ENCODE results near the gene INO80.

The INO80 gene

DNA sequence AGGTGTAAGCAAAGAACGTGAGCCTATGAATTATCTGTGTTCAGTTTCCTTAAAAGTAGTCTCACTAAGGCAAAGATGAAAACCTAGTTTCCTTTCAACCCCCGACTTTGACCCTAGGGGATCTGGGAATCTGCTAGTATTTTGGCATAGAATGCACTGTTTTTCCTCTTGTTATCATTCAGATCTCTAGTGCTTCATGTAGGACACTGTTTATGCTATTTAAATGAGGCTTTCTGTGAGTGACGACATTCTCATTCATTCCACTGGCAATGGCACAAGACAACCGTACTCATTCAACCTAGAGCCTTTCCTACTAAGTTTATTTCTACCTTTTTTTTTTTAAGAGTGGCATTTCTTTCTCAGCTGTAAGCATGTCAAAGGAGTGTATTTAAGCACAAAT lies 95.8 kb downstream of the INO80 start:
- no peak overlapping the region for H3K9ac ChIP-seq (ENCODE audit: low read length)
- H3K4me3 ChIP-seq (ENCODE audit: low read length) = no peak overlapping the region
- H3K27me3 ChIP-seq (replicated peaks; ENCODE audit: control insufficient read depth, insufficient read depth, low read length) = no peaks in the 10 kb centered on the region
- H3K4me1 ChIP-seq (ENCODE audit: control insufficient read depth, insufficient read depth, low read length) = peaks cover 49% of the 10 kb centered on the region
- DNase-seq (ENCODE audit: low read depth) = no peak
- no peaks in the 10 kb centered on the region for H3K9me3 ChIP-seq (ENCODE audit: control insufficient read depth, low read length)
- H3K36me3 ChIP-seq (ENCODE audit: control insufficient read depth, insufficient read depth, low read length, severe bottlenecking) = peaks cover 44% of the 10 kb centered on the region

DNA sequence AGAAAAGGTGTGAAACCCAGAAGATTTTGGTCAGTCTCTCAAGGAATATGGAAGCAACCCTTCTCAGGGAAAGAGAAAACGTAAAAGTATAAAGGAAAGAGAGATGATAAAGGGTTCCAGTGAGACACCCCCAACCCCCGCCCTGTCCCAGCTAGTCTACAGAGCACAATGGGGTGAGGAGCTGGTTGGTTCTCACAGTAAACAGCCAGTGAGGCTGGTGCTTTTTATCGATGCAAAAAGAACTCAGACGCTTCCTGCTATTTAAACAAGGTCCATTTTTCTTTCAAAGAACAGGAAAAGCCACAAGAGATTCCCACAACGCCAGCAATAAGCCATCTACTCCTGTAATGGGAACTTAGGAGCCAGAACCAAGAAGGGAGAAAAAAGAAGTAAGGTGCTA lies 96.9 kb downstream of the INO80 start:
- peaks cover 55% of the 10 kb centered on the region for H3K36me3 ChIP-seq (ENCODE audit: control insufficient read depth, insufficient read depth, low read length, severe bottlenecking)
- no peaks in the 10 kb centered on the region for H3K27me3 ChIP-seq (replicated peaks; ENCODE audit: control insufficient read depth, insufficient read depth, low read length)
- no peak for DNase-seq (ENCODE audit: low read depth)
- H3K4me1 ChIP-seq (ENCODE audit: control insufficient read depth, insufficient read depth, low read length) = peaks cover 44% of the 10 kb centered on the region
- no peaks in the 10 kb centered on the region for H3K9me3 ChIP-seq (ENCODE audit: control insufficient read depth, low read length)
- no peak overlapping the region for H3K4me3 ChIP-seq (ENCODE audit: low read length)
- H3K9ac ChIP-seq (ENCODE audit: low read length) = no peak overlapping the region

DNA sequence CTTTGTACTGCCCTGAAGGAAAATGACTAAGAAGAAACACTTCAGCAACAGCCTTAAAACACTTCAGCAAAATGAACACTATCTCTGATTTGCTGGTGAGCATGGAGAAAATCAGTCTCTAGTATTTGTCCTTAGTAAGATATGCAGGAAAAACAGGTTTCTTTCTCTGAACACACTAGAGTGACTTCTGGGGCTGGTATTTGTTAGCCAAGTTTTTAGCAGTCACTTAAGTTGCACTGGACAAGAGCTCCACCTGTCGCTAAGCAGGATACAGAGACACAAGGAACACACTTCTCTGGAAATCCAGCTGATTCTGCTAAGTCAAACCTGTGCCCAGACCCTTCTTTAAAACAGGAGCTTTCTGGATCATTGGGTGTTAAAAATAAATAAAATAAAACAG lies 97.5 kb downstream of the INO80 start:
- Histone ChIP-seq H3K27me3 (replicated peaks; ENCODE audit: control insufficient read depth, insufficient read depth, low read length) (no peaks in the 10 kb centered on the region), H3K4me3 (ENCODE audit: low read length) (no peak overlapping the region), H3K4me1 (ENCODE audit: control insufficient read depth, insufficient read depth, low read length) (peaks cover 43% of the 10 kb centered on the region), H3K9ac (ENCODE audit: low read length) (no peak overlapping the region), H3K36me3 (ENCODE audit: control insufficient read depth, insufficient read depth, low read length, severe bottlenecking) (peaks cover 61% of the 10 kb centered on the region), H3K9me3 (ENCODE audit: control insufficient read depth, low read length) (no peaks in the 10 kb centered on the region)
- DNase-seq (ENCODE audit: low read depth) = no peak

DNA sequence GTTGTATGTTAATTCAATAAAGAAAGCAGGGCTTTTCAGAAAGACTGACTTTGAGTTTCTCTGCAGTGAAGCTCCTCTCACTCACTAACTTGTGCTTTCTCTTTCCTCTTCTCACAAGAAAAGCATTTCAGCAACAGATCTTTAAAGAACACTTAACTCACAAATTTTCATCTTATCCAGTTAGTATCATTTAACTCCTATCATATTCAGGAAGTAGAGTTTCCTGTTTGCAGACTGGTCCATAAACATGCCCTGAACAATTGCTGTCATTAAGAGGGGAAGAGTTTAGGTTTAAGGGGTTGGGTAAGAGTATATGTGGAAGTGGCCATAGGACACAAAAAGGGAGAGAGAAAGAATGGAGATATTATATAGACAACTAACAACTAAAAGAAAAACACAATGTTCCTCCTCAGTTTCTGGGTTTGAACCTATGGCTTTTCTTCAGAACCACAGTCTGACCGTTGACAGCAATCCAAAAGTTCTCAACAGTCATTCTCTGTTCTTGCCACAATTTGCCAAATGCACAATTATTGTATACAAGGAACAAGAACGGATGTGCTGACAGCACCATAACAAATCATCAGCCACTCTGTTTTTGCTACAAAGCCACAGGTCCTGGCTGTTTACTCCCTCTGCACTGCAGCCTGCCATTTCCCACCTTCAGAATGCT lies 98.9 kb downstream of the INO80 start:
- no peaks in the 10 kb centered on the region for H3K9me3 ChIP-seq (ENCODE audit: control insufficient read depth, low read length)
- no peak for DNase-seq (ENCODE audit: low read depth)

DNA sequence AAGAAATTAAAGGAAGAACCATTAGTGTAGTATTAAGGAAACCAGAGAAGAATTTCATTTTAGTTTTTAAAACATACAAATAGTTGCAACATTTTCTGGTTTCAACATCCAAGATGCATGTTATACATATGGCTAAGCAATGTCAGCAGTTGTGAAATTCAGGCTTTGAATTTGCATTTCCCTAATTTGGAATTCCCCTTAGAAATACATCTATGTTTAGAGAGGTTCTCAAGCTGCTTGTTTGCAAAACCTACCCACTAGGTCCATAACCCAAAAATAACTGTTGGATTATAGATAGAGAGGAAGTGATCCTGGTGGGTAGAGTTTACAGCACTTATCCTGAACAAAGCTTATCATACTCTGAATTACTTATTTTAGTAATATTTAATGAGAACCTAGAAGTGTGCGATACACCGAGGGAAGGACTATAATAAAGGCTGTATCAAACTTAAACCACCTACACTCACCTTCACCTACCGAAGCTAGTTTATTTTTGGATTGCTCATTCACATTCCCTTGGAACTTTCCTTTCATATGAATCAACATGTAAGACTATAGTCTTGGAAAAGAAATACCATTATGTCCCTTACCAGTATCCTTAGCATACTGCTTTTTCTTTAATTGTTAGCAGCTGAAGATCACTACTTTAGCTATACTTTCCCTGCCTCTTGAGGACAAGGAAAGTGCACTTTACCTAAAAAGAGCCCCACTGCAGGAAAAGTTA lies 102.2 kb downstream of the INO80 start:
- H3K4me1 ChIP-seq (ENCODE audit: control insufficient read depth, insufficient read depth, low read length) = peaks cover 49% of the 10 kb centered on the region
- no peaks in the 10 kb centered on the region for H3K27me3 ChIP-seq (replicated peaks; ENCODE audit: control insufficient read depth, insufficient read depth, low read length)
- H3K9ac ChIP-seq (ENCODE audit: low read length) = no peak overlapping the region
- peak; percentile 94 for DNase-seq (ENCODE audit: low read depth)
- H3K36me3 ChIP-seq (ENCODE audit: control insufficient read depth, insufficient read depth, low read length, severe bottlenecking) = peaks cover 47% of the 10 kb centered on the region
- no peaks in the 10 kb centered on the region for H3K9me3 ChIP-seq (ENCODE audit: control insufficient read depth, low read length)
- no peak overlapping the region for H3K4me3 ChIP-seq (ENCODE audit: low read length)

More for the DNA sequence above, 98.9 kb downstream of the INO80 start:
- Histone ChIP-seq H3K36me3 (ENCODE audit: control insufficient read depth, insufficient read depth, low read length, severe bottlenecking) (peaks cover 65% of the 10 kb centered on the region), H3K4me1 (ENCODE audit: control insufficient read depth, insufficient read depth, low read length) (peaks cover 40% of the 10 kb centered on the region), H3K4me3 (ENCODE audit: low read length) (no peak overlapping the region), H3K27me3 (replicated peaks; ENCODE audit: control insufficient read depth, insufficient read depth, low read length) (no peaks in the 10 kb centered on the region), H3K9ac (ENCODE audit: low read length) (no peak overlapping the region)

DNA sequence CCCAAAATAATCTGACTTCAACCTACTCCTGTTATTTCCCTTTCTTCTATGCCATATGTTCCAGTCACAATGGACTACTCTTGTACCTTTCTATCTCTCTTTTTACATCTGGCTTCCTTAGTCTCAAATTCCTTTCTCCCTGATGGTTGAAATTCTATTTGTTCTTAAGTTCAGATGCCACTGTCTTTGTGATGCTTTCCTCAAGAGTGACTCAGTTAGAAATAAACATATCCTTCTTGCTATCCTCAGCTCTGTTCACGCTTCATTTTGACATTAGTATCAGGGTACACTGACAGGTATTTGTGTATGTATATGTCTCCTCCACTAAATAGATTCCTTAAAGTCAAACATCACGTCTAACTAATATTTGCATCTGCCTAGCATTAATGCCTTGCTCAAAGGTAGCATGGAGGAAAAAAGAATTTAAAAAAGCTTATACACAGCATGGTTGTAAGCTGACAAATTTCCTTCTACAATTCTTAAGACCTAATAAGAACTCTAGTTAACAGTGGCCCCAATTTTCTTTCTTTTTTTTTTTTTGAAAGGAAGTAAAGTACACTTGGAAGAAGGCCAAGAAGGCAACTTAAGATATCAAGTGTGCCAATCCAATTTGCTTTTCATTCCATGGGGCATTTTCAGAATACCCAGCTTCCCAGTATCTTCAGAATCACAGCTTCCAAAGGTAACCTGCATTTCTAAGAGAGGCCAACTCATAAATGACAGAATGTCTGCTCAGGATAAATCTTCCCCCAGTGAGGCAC lies 104.8 kb downstream of the INO80 start:
- Histone ChIP-seq H3K4me1 (ENCODE audit: control insufficient read depth, insufficient read depth, low read length) (peaks cover 25% of the 10 kb centered on the region), H3K27me3 (replicated peaks; ENCODE audit: control insufficient read depth, insufficient read depth, low read length) (no peaks in the 10 kb centered on the region), H3K9me3 (ENCODE audit: control insufficient read depth, low read length) (no peaks in the 10 kb centered on the region), H3K36me3 (ENCODE audit: control insufficient read depth, insufficient read depth, low read length, severe bottlenecking) (peaks cover 52% of the 10 kb centered on the region), H3K4me3 (ENCODE audit: low read length) (no peak overlapping the region), H3K9ac (ENCODE audit: low read length) (no peak overlapping the region)
- DNase-seq (ENCODE audit: low read depth) = peak; percentile 37

DNA sequence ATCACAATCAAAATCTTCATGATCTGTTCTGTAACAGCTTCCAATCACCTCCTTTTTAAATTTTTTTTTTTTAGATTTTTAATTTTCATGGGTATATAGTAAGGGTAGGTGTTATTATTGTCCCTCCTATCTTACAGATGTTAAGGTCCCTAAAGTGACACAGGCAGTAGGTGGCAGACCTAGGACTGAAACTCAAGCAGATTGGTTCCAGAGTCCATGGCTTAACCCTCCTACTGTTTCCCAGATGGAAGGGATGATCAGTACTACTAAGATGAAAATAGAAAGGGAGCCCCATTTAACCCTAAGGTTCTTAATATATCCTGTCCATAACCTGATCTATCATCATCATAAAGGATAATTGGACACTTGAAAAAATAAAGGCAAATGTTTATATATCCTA lies 105.7 kb downstream of the INO80 start:
- Histone ChIP-seq H3K4me1 (ENCODE audit: control insufficient read depth, insufficient read depth, low read length) (peaks cover 25% of the 10 kb centered on the region), H3K9me3 (ENCODE audit: control insufficient read depth, low read length) (no peaks in the 10 kb centered on the region), H3K27me3 (replicated peaks; ENCODE audit: control insufficient read depth, insufficient read depth, low read length) (no peaks in the 10 kb centered on the region), H3K36me3 (ENCODE audit: control insufficient read depth, insufficient read depth, low read length, severe bottlenecking) (peaks cover 45% of the 10 kb centered on the region), H3K9ac (ENCODE audit: low read length) (no peak overlapping the region), H3K4me3 (ENCODE audit: low read length) (no peak overlapping the region)
- DNase-seq (ENCODE audit: low read depth) = no peak

DNA sequence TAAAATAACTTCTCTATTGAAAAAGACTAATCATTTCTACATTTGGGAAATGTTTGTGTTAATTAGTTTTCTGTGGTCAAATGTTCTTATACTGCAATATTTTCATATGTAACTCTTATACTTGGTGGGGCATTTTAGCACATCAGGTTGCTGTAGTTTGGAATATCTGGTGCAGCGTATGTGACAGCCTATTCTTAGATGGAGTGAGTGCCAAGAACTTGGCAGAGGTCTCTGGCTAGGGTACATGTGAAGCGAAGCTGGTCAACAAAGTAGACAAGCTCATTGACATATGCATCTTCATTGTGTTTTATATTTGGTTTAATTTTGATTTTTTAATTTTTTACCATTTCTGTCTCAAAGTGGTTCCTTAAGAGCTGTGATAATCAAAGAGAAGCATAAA lies 109.6 kb downstream of the INO80 start:
- no peaks in the 10 kb centered on the region for H3K27me3 ChIP-seq (replicated peaks; ENCODE audit: control insufficient read depth, insufficient read depth, low read length)
- H3K4me3 ChIP-seq (ENCODE audit: low read length) = no peak overlapping the region
- H3K4me1 ChIP-seq (ENCODE audit: control insufficient read depth, insufficient read depth, low read length) = peaks cover 4% of the 10 kb centered on the region
- H3K9ac ChIP-seq (ENCODE audit: low read length) = no peak overlapping the region
- H3K36me3 ChIP-seq (ENCODE audit: control insufficient read depth, insufficient read depth, low read length, severe bottlenecking) = peaks cover 45% of the 10 kb centered on the region
- no peaks in the 10 kb centered on the region for H3K9me3 ChIP-seq (ENCODE audit: control insufficient read depth, low read length)
- DNase-seq (ENCODE audit: low read depth) = no peak

DNA sequence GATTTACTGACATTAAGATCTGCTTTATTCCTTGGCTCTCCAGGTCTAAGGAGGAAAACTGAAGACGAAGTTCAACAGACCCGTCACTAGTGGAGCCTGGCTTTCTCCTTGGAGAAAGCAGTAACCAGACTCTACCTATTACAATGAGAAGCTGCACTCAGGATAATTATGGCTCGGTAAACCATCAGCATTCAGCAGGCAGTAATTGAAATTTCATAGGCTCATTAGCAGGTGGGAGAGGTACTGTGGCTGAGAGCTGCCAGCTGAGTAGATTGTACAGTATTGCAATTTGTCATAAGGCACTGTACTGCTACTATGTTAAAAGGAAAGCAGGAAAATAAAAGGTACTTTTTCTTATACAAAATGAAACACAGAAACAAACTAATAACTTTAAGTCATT lies 111.6 kb downstream of the INO80 start:
- no peaks in the 10 kb centered on the region for H3K9me3 ChIP-seq (ENCODE audit: control insufficient read depth, low read length)
- DNase-seq (ENCODE audit: low read depth) = no peak
- H3K27me3 ChIP-seq (replicated peaks; ENCODE audit: control insufficient read depth, insufficient read depth, low read length) = no peaks in the 10 kb centered on the region
- no peaks in the 10 kb centered on the region for H3K4me1 ChIP-seq (ENCODE audit: control insufficient read depth, insufficient read depth, low read length)
- no peak overlapping the region for H3K9ac ChIP-seq (ENCODE audit: low read length)
- no peak overlapping the region for H3K4me3 ChIP-seq (ENCODE audit: low read length)
- peaks cover 62% of the 10 kb centered on the region for H3K36me3 ChIP-seq (ENCODE audit: control insufficient read depth, insufficient read depth, low read length, severe bottlenecking)

DNA sequence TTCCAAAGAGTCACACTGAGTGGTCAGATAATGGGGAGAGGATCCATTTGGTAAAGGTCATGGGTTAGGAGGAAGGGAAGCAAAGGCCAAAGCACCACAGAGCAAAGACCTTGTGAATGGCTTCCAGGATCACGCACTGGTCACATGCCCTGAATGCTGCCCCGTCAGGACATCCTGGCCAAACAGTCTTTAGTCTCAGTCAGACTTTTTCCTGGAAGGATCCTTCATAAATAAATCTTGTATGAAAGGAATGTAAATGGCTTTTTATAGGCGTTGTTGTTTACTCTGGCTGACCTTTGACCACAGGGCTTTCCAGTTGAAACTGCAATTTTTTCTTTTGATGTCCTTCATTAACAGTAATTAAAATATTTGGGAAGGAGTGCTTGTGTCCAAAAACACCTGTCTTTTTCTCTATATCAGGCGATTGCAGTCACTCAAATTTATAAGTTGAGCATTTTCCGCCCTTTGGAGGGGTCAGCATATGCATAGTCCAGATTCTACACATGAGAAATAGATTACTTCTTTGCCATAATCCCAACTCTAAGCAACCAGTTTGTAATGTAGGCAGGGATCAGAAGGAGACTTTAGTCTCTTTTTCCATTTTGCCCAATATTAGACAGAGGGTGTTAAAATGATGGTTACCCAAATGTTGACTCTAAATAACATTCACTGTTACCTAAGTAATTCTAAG lies 114.4 kb downstream of the INO80 start:
- DNase-seq (ENCODE audit: low read depth) = no peak
- Histone ChIP-seq H3K4me3 (ENCODE audit: low read length) (no peak overlapping the region), H3K36me3 (ENCODE audit: control insufficient read depth, insufficient read depth, low read length, severe bottlenecking) (peaks cover 73% of the 10 kb centered on the region), H3K9ac (ENCODE audit: low read length) (no peak overlapping the region), H3K9me3 (ENCODE audit: control insufficient read depth, low read length) (no peaks in the 10 kb centered on the region), H3K4me1 (ENCODE audit: control insufficient read depth, insufficient read depth, low read length) (no peaks in the 10 kb centered on the region), H3K27me3 (replicated peaks; ENCODE audit: control insufficient read depth, insufficient read depth, low read length) (no peaks in the 10 kb centered on the region)

DNA sequence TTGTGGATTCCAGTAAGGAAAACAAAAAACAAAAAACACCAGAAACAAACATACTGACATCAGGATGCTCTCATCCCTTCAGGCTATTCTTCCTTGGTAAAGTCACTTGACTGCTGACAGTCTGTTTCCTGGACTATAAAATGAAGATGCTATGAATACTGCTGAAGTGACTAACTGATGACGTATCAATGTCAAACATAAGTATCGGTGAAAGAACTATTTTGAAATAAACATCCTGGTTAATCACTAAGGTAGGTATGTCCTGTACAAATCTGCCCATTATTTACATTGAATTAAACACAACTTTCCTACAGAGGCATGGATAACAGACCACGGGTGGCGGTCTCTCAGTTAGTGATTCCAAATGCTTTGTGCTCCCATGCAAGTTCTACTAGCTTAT lies 116.9 kb downstream of the INO80 start:
- peak; percentile 47 for DNase-seq (ENCODE audit: low read depth)
- Histone ChIP-seq H3K9ac (ENCODE audit: low read length) (no peak overlapping the region), H3K36me3 (ENCODE audit: control insufficient read depth, insufficient read depth, low read length, severe bottlenecking) (peaks cover 80% of the 10 kb centered on the region), H3K4me3 (ENCODE audit: low read length) (no peak overlapping the region), H3K4me1 (ENCODE audit: control insufficient read depth, insufficient read depth, low read length) (no peaks in the 10 kb centered on the region), H3K9me3 (ENCODE audit: control insufficient read depth, low read length) (no peaks in the 10 kb centered on the region), H3K27me3 (replicated peaks; ENCODE audit: control insufficient read depth, insufficient read depth, low read length) (no peaks in the 10 kb centered on the region)
